Kidney epithelial cell (primary cell): ENCODE measurements around the gene EVA1C. TPM values are rescaled to one million over a fixed set of nuclear protein-coding genes. Genes with fewer than 3 reads are reported as not detected.
"Not testable (repeated sequence)": the region's sequence is repeated elsewhere in the genome, so short reads cannot be mapped to it uniquely, and the experiment has no call there.

Experiments used
- DNase-seq: peaks from one replicate; pipeline ENCODE4 v3.0.0-alpha.2; 2010; ENCODE audit warnings: low read depth
- H3K27me3 ChIP-seq: 2 replicates; pipeline ENCODE4 v1.6.0; 2011; ENCODE audit warnings: low read length; ENCODE audit not compliant: control insufficient read depth, insufficient read depth
- H3K36me3 ChIP-seq: 2 replicates; pipeline ENCODE4 v1.5.1; 2011; ENCODE audit warnings: low read length; ENCODE audit not compliant: control insufficient read depth, insufficient read depth
- H3K4me3 ChIP-seq: 2 replicates; pipeline ENCODE4 v1.5.1; 2011; ENCODE audit warnings: low read depth, mild to moderate bottlenecking, control low read depth, low read length
- CTCF ChIP-seq: IDR thresholded peaks from 2 replicates; pipeline ENCODE4 v1.5.1; 2011; ENCODE audit warnings: mild to moderate bottlenecking, moderate library complexity, low read length, control low read depth, inconsistent platforms; ENCODE audit not compliant: insufficient read depth, poor library complexity, severe bottlenecking
- total RNA-seq: library from RNA; depleted of rRNA; stranded (reverse); fragments of >200 nt; gene quantifications from 2 replicates; pipeline ENCODE4 v1.2.3, GENCODE V29; 2015

EVA1C gene
- total RNA-seq, 1 donor from 2014 or later = 0.54 TPM

- Histone ChIP-seq H3K4me3 (no peak overlapping the region), H3K27me3 (no peaks in the 10 kb centered on the region), H3K36me3 (no peaks in the 10 kb centered on the region)
- TF ChIP-seq CTCF = no peak
- no peak for DNase-seq
Measured at GRCh38 chr21:32442566-32443318, 30.2 kb downstream of the EVA1C start.

- no peak for DNase-seq
- H3K36me3 ChIP-seq = no peaks in the 10 kb centered on the region
- H3K27me3 ChIP-seq = no peaks in the 10 kb centered on the region
- no peak for TF ChIP-seq CTCF
- H3K4me3 ChIP-seq = no peak overlapping the region
Measured at GRCh38 chr21:32445101-32445500, 32.6 kb downstream of the EVA1C start.

- H3K36me3 ChIP-seq, H3K27me3 ChIP-seq, DNase-seq, H3K4me3 ChIP-seq: not testable (repeated sequence)
Measured at GRCh38 chr21:32446440-32446839, 33.9 kb downstream of the EVA1C start.

- TF ChIP-seq CTCF = no peak
- H3K36me3 ChIP-seq = no peaks in the 10 kb centered on the region
- DNase-seq = no peak
- no peak overlapping the region for H3K4me3 ChIP-seq
- H3K27me3 ChIP-seq = no peaks in the 10 kb centered on the region
Measured at GRCh38 chr21:32447224-32447623, 34.7 kb downstream of the EVA1C start.

- DNase-seq = no peak
- Histone ChIP-seq H3K4me3 (no peak overlapping the region), H3K36me3 (no peaks in the 10 kb centered on the region), H3K27me3 (no peaks in the 10 kb centered on the region)
- no peak for TF ChIP-seq CTCF
Measured at GRCh38 chr21:32448803-32449594, 36.5 kb downstream of the EVA1C start.

- H3K27me3 ChIP-seq, H3K36me3 ChIP-seq, H3K4me3 ChIP-seq: not testable (repeated sequence)
- peak; percentile 32 for DNase-seq
Measured at GRCh38 chr21:32450881-32451701, 38.6 kb downstream of the EVA1C start.

GRCh38 chr21:32452191-32452590 is 39.7 kb downstream of the EVA1C start:
- not testable (repeated sequence) for DNase-seq, H3K36me3 ChIP-seq, H3K27me3 ChIP-seq, H3K4me3 ChIP-seq
